ENCODE measurements around the gene DAGLB.
"Not testable (repeated sequence)": the region's sequence is repeated elsewhere in the genome, so short reads cannot be mapped to it uniquely, and the experiment has no call there.

Gene DAGLB

DNA sequence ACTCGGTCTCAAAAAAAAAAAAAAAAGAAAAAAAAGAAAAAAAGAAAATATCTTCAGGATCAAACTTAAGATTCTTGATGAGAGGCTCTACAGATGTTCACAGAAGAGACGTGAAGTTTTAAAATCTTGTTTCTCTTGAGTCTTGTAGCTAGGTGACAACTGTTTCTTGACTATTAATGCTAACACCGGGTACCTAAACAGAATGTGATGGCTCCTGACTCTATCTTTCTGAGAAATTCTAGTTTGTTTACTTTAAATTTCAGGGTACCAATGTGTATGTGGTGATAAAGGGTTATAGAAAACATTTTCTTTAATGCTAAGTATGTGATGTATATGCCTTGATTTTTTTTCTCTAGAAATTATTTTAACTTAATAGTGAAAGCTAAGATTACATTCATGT is 61.0 kb downstream of the DAGLB start:
- H3K4me1 ChIP-seq (ENCODE audit: control insufficient read depth, insufficient read depth, low read length): peaks cover 85% of the 10 kb centered on the region
- peaks cover 4% of the 10 kb centered on the region for H3K36me3 ChIP-seq (ENCODE audit: control insufficient read depth, insufficient read depth, low read length)

DNA sequence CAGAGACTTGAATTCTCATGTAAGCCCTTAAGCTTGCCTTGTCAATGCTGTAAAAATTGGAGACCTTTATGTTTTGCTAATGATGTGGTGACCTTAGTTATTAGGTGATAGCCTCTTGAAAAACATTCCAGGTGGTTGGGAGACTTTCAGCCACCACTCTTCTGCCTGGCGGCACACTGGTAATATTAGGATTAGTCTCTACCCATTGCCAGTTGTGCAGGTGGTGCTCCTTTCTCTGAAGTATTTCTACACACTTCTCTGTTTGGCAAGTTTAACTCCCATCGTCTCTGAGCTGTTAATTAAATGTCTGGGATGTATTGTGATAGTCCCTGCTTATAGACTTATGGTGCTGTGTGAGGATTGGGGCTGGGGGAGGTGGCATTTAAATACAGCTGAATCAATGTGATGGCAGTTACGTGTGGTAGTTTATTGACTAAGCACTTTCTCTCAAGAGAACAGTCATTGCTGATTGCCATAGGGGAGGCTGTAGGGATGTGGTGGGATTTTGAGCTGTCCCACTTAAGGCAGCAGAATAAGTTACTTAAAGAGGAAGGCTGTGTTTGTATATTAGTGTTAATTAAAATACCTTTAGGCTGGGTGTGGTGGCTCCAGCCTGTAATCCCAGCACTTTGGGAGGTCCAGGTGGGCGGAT is 61.7 kb downstream of the DAGLB start:
- Histone ChIP-seq H3K4me1 (ENCODE audit: control insufficient read depth, insufficient read depth, low read length) (peaks cover 86% of the 10 kb centered on the region), H3K4me3 (ENCODE audit: low read length) (no peak overlapping the region), H3K9me3 (ENCODE audit: control insufficient read depth, low read length) (no peaks in the 10 kb centered on the region), H3K36me3 (ENCODE audit: control insufficient read depth, insufficient read depth, low read length) (peaks cover 4% of the 10 kb centered on the region), H3K27me3 (ENCODE audit: control insufficient read depth, insufficient read depth, low read length) (no peaks in the 10 kb centered on the region), H3K9ac (ENCODE audit: low read length) (peak overlapping the region; percentile 60)

More for the DNA sequence above, 61.0 kb downstream of the DAGLB start:
- Histone ChIP-seq H3K9me3 (ENCODE audit: control insufficient read depth, low read length) (no peaks in the 10 kb centered on the region), H3K9ac (ENCODE audit: low read length) (no peak overlapping the region), H3K27me3 (ENCODE audit: control insufficient read depth, insufficient read depth, low read length) (no peaks in the 10 kb centered on the region), H3K4me3 (ENCODE audit: low read length) (no peak overlapping the region)

DNA sequence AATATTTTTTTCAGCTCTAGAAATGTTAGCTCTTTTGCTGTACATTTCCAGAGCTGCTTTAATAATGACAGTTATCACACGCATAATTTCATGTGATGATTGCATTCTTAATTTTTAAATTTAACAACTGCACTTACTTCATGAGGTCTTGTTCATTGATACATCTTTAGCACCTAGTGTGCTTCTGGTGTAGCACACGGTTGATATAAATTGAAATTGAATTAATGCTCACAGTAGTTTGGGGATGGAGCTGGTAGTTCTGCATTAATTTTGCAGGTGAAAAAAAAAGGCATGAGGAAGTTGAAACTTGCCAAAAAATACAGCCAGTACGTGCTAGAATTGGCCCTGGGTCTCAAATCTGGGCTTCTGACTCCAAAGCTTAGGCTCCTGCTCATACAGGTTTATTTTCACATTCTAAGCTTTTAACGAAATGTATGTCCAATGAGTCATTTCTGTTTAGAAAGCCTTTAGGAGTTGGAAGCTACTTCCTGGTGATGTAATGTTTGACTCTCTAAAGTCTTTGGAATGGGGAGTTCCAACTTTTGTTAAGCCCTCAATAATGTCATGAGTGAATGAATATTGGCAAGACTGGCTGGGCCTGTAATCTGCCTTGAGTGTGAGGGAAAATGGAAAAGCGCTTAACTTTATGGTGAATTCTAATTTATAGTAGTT is 62.5 kb downstream of the DAGLB start:
- Histone ChIP-seq H3K4me3 (ENCODE audit: low read length) (no peak overlapping the region), H3K9ac (ENCODE audit: low read length) (peak overlapping the region; percentile 69), H3K9me3 (ENCODE audit: control insufficient read depth, low read length) (no peaks in the 10 kb centered on the region), H3K4me1 (ENCODE audit: control insufficient read depth, insufficient read depth, low read length) (peaks cover 87% of the 10 kb centered on the region), H3K27me3 (ENCODE audit: control insufficient read depth, insufficient read depth, low read length) (no peaks in the 10 kb centered on the region), H3K36me3 (ENCODE audit: control insufficient read depth, insufficient read depth, low read length) (peaks cover 4% of the 10 kb centered on the region)

DNA sequence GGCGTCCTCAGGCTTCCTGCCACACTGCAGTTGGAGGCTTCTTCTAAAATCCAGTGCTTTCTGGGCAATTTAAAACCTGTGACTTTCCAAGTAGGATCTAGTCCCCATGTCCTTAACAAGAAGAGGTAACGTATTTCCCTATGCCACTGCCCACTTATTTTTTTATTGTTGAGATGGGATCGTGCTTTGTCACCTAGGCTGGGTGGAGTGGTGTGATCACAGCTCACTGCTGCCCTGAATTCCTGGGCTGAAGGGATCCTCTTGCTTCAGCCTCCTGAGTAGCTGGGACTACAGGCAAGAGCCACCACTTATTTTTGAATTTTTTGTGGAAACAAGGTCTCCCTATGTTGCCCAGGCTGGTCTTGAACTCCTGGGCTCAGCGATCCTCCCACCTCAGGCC is 63.4 kb downstream of the DAGLB start:
- peak overlapping the region; percentile 69 for H3K9ac ChIP-seq (ENCODE audit: low read length)
- H3K27me3 ChIP-seq (ENCODE audit: control insufficient read depth, insufficient read depth, low read length): no peaks in the 10 kb centered on the region
- H3K4me1 ChIP-seq (ENCODE audit: control insufficient read depth, insufficient read depth, low read length): peaks cover 81% of the 10 kb centered on the region
- no peak overlapping the region for H3K4me3 ChIP-seq (ENCODE audit: low read length)
- H3K36me3 ChIP-seq (ENCODE audit: control insufficient read depth, insufficient read depth, low read length): peaks cover 4% of the 10 kb centered on the region
- no peaks in the 10 kb centered on the region for H3K9me3 ChIP-seq (ENCODE audit: control insufficient read depth, low read length)

DNA sequence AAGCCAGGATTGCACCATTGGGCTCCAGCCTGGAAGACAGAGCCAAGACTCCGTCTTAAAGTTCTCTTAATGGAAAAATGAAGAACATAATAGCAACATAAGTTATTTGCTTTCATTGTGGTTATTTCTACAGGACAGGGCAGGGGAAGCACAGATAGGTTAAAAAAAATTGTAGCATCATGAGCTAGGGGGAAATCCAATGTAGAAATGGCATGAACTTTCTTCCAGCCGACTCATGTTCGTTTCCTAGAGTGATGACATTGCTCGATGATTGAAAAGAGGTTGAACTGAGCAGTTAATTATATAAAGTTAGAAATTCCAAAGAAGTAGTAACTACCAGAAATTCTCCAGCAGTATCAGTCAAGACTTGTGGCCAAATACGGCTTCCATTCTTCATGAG is 64.9 kb downstream of the DAGLB start:
- no peaks in the 10 kb centered on the region for H3K36me3 ChIP-seq (ENCODE audit: control insufficient read depth, insufficient read depth, low read length)
- no peak overlapping the region for H3K9ac ChIP-seq (ENCODE audit: low read length)
- H3K4me1 ChIP-seq (ENCODE audit: control insufficient read depth, insufficient read depth, low read length): peaks cover 73% of the 10 kb centered on the region
- no peaks in the 10 kb centered on the region for H3K27me3 ChIP-seq (ENCODE audit: control insufficient read depth, insufficient read depth, low read length)
- no peak overlapping the region for H3K4me3 ChIP-seq (ENCODE audit: low read length)
- H3K9me3 ChIP-seq (ENCODE audit: control insufficient read depth, low read length): no peaks in the 10 kb centered on the region

DNA sequence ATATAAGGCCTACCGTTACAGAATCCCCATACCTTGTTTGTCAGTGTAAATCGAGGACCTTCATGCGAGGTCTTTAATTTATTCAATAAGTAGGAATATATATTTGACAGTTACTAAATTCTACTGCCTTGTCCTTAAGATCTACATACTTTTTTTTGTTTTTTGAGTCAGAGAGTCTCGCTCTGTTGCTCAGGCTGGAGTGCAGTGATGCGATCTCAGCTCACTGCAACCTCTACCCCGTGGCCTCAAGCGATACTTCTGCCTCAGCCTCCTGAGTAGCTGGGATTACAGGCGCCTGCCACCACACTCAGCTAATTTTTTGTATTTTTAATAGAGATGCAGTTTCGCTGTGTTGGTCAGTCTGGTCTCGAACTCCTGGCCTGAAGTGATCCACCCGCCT is 65.9 kb downstream of the DAGLB start:
- not testable (repeated sequence) for H3K9me3 ChIP-seq (ENCODE audit: control insufficient read depth, low read length); H3K36me3 ChIP-seq (ENCODE audit: control insufficient read depth, insufficient read depth, low read length); H3K4me3 ChIP-seq (ENCODE audit: low read length); H3K9ac ChIP-seq (ENCODE audit: low read length); H3K27me3 ChIP-seq (ENCODE audit: control insufficient read depth, insufficient read depth, low read length)
- peaks cover 74% of the 10 kb centered on the region for H3K4me1 ChIP-seq (ENCODE audit: control insufficient read depth, insufficient read depth, low read length)

DNA sequence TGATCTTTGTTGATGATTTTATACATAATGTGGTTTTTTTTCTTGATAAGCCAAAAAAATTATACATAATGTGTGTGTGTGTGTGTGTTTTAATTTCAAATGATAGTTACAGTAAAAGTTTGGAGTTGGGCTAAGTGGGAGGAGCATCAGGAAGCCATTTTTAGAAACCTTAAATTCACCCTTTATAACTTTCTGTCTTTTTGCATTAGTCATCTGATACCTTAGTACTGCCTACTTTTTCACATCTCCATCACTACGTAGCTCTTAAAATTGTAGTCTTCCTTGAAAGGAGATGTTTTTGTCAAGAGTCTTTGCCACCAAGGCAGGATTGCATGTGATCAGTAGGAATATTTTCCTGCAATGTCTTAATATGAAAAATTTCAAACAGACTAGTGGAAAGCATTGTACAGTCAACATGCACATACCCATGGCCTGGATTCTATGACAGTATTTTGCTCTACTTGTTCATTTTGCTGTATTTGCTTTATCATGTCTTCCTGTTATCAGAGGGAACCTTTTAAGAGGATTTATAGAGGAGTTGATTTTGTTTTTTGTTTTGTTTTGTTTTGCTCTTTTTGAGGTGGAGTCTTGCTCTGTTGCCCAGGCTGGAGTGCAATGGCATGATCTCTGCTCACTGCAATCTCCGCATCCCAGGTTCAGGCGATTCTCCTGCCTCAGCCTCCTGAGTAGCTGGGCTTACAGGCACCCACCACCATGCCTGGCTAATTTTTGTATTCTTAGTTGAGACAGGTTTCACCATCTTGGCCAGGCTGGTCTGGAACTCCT is 67.3 kb downstream of the DAGLB start:
- H3K36me3 ChIP-seq (ENCODE audit: control insufficient read depth, insufficient read depth, low read length): no peaks in the 10 kb centered on the region
- no peak overlapping the region for H3K4me3 ChIP-seq (ENCODE audit: low read length)
- H3K4me1 ChIP-seq (ENCODE audit: control insufficient read depth, insufficient read depth, low read length): peaks cover 64% of the 10 kb centered on the region
- no peaks in the 10 kb centered on the region for H3K9me3 ChIP-seq (ENCODE audit: control insufficient read depth, low read length)
- no peaks in the 10 kb centered on the region for H3K27me3 ChIP-seq (ENCODE audit: control insufficient read depth, insufficient read depth, low read length)
- H3K9ac ChIP-seq (ENCODE audit: low read length): no peak overlapping the region

DNA sequence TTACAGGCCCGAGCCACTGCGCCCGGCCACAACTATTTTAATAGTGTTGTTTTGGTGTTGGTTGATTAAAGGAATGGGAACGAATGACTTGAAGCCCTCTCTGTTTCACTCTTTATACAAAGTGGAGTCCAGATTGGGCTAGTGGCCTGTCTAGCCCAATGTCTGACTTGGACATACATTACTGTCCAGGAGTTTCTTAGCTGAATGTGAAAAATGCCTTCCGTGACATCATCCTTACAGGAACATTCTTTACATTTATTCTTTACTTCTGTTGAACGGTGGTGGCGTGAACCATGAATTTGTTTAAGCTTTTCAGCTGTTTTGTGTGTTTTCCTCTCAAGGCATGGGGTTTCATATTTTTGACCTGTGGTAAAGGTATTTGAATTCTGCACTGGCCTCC is 67.9 kb downstream of the DAGLB start:
- Histone ChIP-seq H3K9ac (ENCODE audit: low read length) (no peak overlapping the region), H3K4me3 (ENCODE audit: low read length) (no peak overlapping the region), H3K9me3 (ENCODE audit: control insufficient read depth, low read length) (no peaks in the 10 kb centered on the region), H3K27me3 (ENCODE audit: control insufficient read depth, insufficient read depth, low read length) (no peaks in the 10 kb centered on the region), H3K36me3 (ENCODE audit: control insufficient read depth, insufficient read depth, low read length) (no peaks in the 10 kb centered on the region), H3K4me1 (ENCODE audit: control insufficient read depth, insufficient read depth, low read length) (peaks cover 58% of the 10 kb centered on the region)

DNA sequence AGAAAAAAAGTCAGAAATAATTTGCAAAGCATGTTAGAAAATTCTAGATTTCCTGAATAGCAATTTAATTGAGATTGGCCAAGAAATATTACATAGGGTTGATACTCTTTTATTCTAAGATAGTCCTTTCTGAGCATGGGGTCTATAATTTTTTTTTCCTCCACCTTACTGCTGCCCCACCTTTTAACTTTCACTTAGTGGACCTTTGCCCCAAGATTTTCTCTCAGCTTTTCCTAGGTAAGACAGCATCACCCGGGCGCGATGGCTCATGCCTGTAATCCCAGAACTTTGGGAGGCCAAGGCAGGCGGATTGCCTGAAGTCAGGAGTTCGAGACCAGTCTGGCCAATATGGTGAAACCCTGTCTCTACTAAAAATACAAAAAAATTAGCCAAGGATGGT is 69.2 kb downstream of the DAGLB start:
- H3K36me3 ChIP-seq (ENCODE audit: control insufficient read depth, insufficient read depth, low read length); H3K27me3 ChIP-seq (ENCODE audit: control insufficient read depth, insufficient read depth, low read length); H3K4me3 ChIP-seq (ENCODE audit: low read length); H3K9me3 ChIP-seq (ENCODE audit: control insufficient read depth, low read length); H3K9ac ChIP-seq (ENCODE audit: low read length): not testable (repeated sequence)
- H3K4me1 ChIP-seq (ENCODE audit: control insufficient read depth, insufficient read depth, low read length): peaks cover 47% of the 10 kb centered on the region

DNA sequence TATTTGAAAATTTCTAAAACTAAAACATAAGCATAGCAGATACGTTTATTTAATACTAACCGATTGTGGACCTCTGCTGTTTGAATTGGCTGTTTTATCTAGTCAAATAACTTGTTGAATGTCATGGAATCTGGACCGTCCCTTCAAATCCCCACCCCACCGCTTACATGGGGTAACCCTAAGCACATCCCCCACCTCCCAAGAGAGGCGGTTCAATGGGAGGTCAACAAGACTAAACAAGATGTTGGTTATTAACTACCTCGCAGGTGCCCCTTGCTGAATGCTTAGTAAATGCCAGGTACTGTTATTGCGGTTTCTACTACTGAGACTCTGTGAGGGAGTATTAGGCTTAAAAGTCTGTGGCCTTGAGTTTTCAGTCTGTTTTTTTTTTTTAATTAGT is 70.9 kb downstream of the DAGLB start:
- peaks cover 32% of the 10 kb centered on the region for H3K4me1 ChIP-seq (ENCODE audit: control insufficient read depth, insufficient read depth, low read length)
- H3K9me3 ChIP-seq (ENCODE audit: control insufficient read depth, low read length): no peaks in the 10 kb centered on the region
- no peaks in the 10 kb centered on the region for H3K27me3 ChIP-seq (ENCODE audit: control insufficient read depth, insufficient read depth, low read length)
- peak overlapping the region; percentile 50 for H3K9ac ChIP-seq (ENCODE audit: low read length)
- H3K36me3 ChIP-seq (ENCODE audit: control insufficient read depth, insufficient read depth, low read length): no peaks in the 10 kb centered on the region
- H3K4me3 ChIP-seq (ENCODE audit: low read length): no peak overlapping the region

DNA sequence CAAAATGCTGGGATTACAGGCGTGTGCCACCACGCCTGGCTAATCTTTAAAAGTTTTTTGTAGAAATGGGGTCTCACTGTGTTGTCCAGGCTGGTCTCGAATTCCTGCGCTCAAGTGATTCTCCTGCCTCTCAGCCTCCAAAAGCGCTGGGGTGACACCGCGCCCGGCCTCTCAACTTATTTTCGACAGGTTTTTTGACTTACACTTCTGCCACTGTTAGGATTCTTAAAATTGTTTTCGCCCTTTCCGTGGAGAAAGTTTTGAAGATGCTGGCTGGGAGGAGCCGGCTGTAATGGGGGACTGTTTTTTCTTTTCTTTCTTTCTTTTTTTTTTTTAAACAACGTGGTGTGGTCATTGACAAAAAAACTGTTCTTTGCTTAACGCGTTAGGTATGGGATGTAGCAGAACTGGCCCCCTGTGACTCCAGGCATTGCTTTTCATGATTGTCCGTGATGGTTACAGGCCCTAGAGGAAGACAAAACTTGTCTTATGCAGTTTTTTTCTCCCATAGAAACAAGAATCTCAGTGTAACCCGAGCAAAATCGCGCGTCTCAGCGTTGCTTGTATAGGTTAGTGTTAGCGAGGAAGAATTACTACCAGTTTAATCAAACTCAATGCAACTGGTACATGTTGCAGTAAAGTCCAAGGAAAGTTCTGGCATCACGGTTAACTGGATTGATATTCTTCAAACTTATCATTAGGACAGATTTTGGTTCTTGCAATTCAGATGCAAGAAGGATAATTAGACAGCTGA is 72.2 kb downstream of the DAGLB start:
- Histone ChIP-seq H3K27me3 (ENCODE audit: control insufficient read depth, insufficient read depth, low read length) (no peaks in the 10 kb centered on the region), H3K36me3 (ENCODE audit: control insufficient read depth, insufficient read depth, low read length) (no peaks in the 10 kb centered on the region), H3K4me3 (ENCODE audit: low read length) (peak overlapping the region; percentile 32), H3K9ac (ENCODE audit: low read length) (peak overlapping the region; percentile 88), H3K9me3 (ENCODE audit: control insufficient read depth, low read length) (no peaks in the 10 kb centered on the region), H3K4me1 (ENCODE audit: control insufficient read depth, insufficient read depth, low read length) (peaks cover 20% of the 10 kb centered on the region)
